K562 (cell line): ENCODE data around the gene AFDN. TPM values are rescaled to one million over a fixed set of nuclear protein-coding genes. Genes with fewer than 3 reads are reported as not detected.

ENCODE experiments used
- ATAC-seq: fragments of 200-7000 bp; cut with Tn5 transposase; 3 replicates; pipeline ENCODE4 v1.9.1; 2020; ENCODE audit warnings: moderate library complexity
- BruUV-seq: library from RNA; stranded (reverse); fragments of 400-500 nt; replicated peaks from 2 replicates; lab custom pipeline; 2021; lab: Mats Ljungman, UMichigan
- CTCF ChIA-PET: fragments of 300-600 bp; formaldehyde crosslinking; extraction: SDS; loops from one replicate; lab custom pipeline; 2021; ENCODE audit warnings: low intra/inter-chr PET ratio; lab: Yijun Ruan, JAX
- POLR2A ChIA-PET: fragments of 300-600, 350-650 bp; sonication (Branson Sonifier 250); formaldehyde crosslinking; extraction: SDS; loops from one replicate; lab custom pipeline; 2021; ENCODE audit warnings: antibody characterized with exemption, inconsistent platforms; lab: Yijun Ruan, JAX
- DNase-seq, 4 experiments: peaks; one replicate each; pipeline versions ENCODE4 v3.0.0 to v3.0.0-alpha.2; 2011 to 2018; ENCODE audit warnings: low spot score in 3 of 4, mixed read lengths in 3 of 4; ENCODE audit errors: extremely low read depth in 1 of 4
- FAIRE-seq: peaks from 2 replicates; lab custom pipeline; 2011; peaks lifted over from hg19 to GRCh38; lab: Jason Lieb, UNC
- H2AFZ ChIP-seq: 2 replicates; pipeline ENCODE4 v1.6.0; 2011; ENCODE audit warnings: low read depth, low read length, control low read depth, inconsistent platforms
- H3K27ac ChIP-seq: fragments of 200-600 bp; 3 replicates; pipeline ENCODE4 v1.8.0; 2011; ENCODE audit warnings: low read depth, mild to moderate bottlenecking, control low read depth, inconsistent platforms, low read length, moderate library complexity, mixed read lengths; ENCODE audit errors: extremely low read depth
- H3K27me3 ChIP-seq, 2 experiments: fragments of 300-600 bp in 1 of 2; 2 replicates in 1 of 2; 3 replicates in 1 of 2; pipeline versions ENCODE4 v1.6.0 to v1.8.0; 2011; ENCODE audit warnings: inconsistent platforms in 2 of 2, low read length in 2 of 2, mild to moderate bottlenecking in 1 of 2, mixed read lengths in 1 of 2, moderate library complexity in 1 of 2; ENCODE audit not compliant: control insufficient read depth in 2 of 2, insufficient read depth in 2 of 2
- H3K36me3 ChIP-seq: fragments of 300-600 bp; 3 replicates; pipeline ENCODE4 v1.8.0; 2011; ENCODE audit warnings: mild to moderate bottlenecking, low read length, inconsistent platforms; ENCODE audit not compliant: control insufficient read depth, insufficient read depth
- H3K4me1 ChIP-seq, 2 experiments: fragments of 200-600 bp in 1 of 2; replicated peaks in 1 of 2; 2 replicates in 1 of 2; 3 replicates in 1 of 2; pipeline versions ENCODE4 v1.5.1 to v1.8.0; 2011; ENCODE audit warnings: inconsistent platforms in 2 of 2, low read length in 2 of 2, mild to moderate bottlenecking in 1 of 2, mixed read lengths in 1 of 2, moderate library complexity in 1 of 2; ENCODE audit not compliant: control insufficient read depth in 2 of 2, insufficient read depth in 2 of 2
- H3K4me2 ChIP-seq: 2 replicates; pipeline ENCODE4 v1.6.1; 2011; ENCODE audit warnings: low read length, control low read depth, inconsistent platforms, mixed read lengths; ENCODE audit not compliant: insufficient read depth
- H3K4me3 ChIP-seq: fragments of 200-600 bp; sonication (generic), shearing (Covaris generic); 2 replicates; pipeline ENCODE4 v1.5.1; 2016; ENCODE audit warnings: control low read depth, inconsistent platforms
- H3K79me2 ChIP-seq: fragments of 200-600 bp; 3 replicates; pipeline ENCODE4 v1.8.0; 2011; ENCODE audit warnings: low read length, inconsistent platforms; ENCODE audit not compliant: control insufficient read depth, insufficient read depth
- H3K9ac ChIP-seq, 2 experiments: 2 replicates each; pipeline versions ENCODE4 v1.6.0 to v1.6.1; 2011; ENCODE audit warnings: low read depth in 2 of 2, low read length in 2 of 2, control low read depth in 1 of 2, inconsistent platforms in 1 of 2, mild to moderate bottlenecking in 1 of 2, mixed read lengths in 1 of 2; ENCODE audit not compliant: insufficient read depth in 1 of 2
- H3K9me1 ChIP-seq: one replicate; pipeline ENCODE4 v1.6.0; 2011; ENCODE audit warnings: inconsistent platforms, mild to moderate bottlenecking, low read length, moderate library complexity; ENCODE audit not compliant: control insufficient read depth, insufficient read depth
- H3K9me3 ChIP-seq: replicated peaks from 2 replicates; pipeline ENCODE4 v1.5.1; 2011; ENCODE audit warnings: low read depth, low read length, inconsistent platforms; ENCODE audit not compliant: control insufficient read depth, insufficient read depth
- H4K20me1 ChIP-seq: replicated peaks from 2 replicates; pipeline ENCODE4 v1.6.1; 2011; ENCODE audit warnings: low read length, inconsistent platforms, mixed read lengths; ENCODE audit not compliant: control insufficient read depth, insufficient read depth
- ATF3 ChIP-seq, 2 experiments: fragments of 450-650 bp in 1 of 2; sonication (generic) in 1 of 2; formaldehyde crosslinking in 1 of 2; IDR thresholded peaks in 1 of 2; conservative IDR thresholded peaks in 1 of 2; 2 replicates each; pipeline versions ENCODE4 v1.6.1 to v1.8.1; 2016 to 2023; ENCODE audit warnings: mild to moderate bottlenecking in 2 of 2, moderate library complexity in 2 of 2, inconsistent platforms in 1 of 2, missing genetic modification reagents in 1 of 2
- GATAD2B ChIP-seq: fragments of 450-650 bp; IDR thresholded peaks from 2 replicates; pipeline ENCODE4 v1.6.1; 2017; ENCODE audit warnings: mild to moderate bottlenecking, borderline replicate concordance
- HMGN3 ChIP-seq: IDR thresholded peaks from 2 replicates; pipeline ENCODE4 v1.6.1; 2011; ENCODE audit warnings: borderline replicate concordance, low read depth, mild to moderate bottlenecking, mixed read lengths, low read length; ENCODE audit not compliant: insufficient read length; ENCODE audit errors: extremely low read depth
- NCOA2 ChIP-seq, 2 experiments: fragments of 450-650 bp; IDR thresholded peaks; 2 replicates each; pipeline ENCODE4 v1.6.1; 2018; ENCODE audit warnings: mild to moderate bottlenecking in 2 of 2, moderate library complexity in 1 of 2; ENCODE audit not compliant: partially characterized antibody in 2 of 2
- POLR2H ChIP-seq: IDR thresholded peaks from 2 replicates; pipeline ENCODE4 v1.6.1; 2016; ENCODE audit warnings: missing genetic modification characterization, low read depth, mild to moderate bottlenecking, control low read depth, missing compliant biosample characterization, moderate library complexity
- PURB ChIP-seq: sonication (generic); formaldehyde crosslinking; IDR thresholded peaks from 2 replicates; pipeline ENCODE4 v1.9.0; 2021; ENCODE audit warnings: low read depth, mild to moderate bottlenecking, missing genetic modification reagents
- RBM17 ChIP-seq: fragments of 200-400 bp; formaldehyde crosslinking; IDR thresholded peaks from 2 replicates; pipeline ENCODE4 v1.6.1; 2017; ENCODE audit warnings: low read depth, mild to moderate bottlenecking, low read length, borderline replicate concordance
- SMAD4 ChIP-seq: fragments of 250-450 bp; sonication (Bioruptor Pico); conservative IDR thresholded peaks from 2 replicates; pipeline ENCODE4 v1.8.0; 2021; ENCODE audit warnings: inconsistent platforms, mild to moderate bottlenecking, moderate library complexity
- SP2 ChIP-seq: IDR thresholded peaks from 2 replicates; pipeline ENCODE4 v1.6.1; 2011; ENCODE audit warnings: mild to moderate bottlenecking, low read depth, low read length, moderate library complexity; ENCODE audit not compliant: poor library complexity, severe bottlenecking; ENCODE audit errors: extremely low read depth
- XRCC4 ChIP-seq: IDR thresholded peaks from one replicate; pipeline ENCODE4 v1.6.1; 2011; ENCODE audit not compliant: insufficient read depth, insufficient read length; ENCODE audit errors: extremely low read depth
- XRCC5 ChIP-seq: fragments of 200-400 bp; formaldehyde crosslinking; IDR thresholded peaks from 2 replicates; pipeline ENCODE4 v1.6.1; 2017; ENCODE audit warnings: low read depth, mild to moderate bottlenecking, low read length
- ZBTB12 ChIP-seq: fragments of 250-450 bp; sonication (Bioruptor Pico); IDR thresholded peaks from 2 replicates; pipeline ENCODE4 v1.4.0; 2020
- ZFP30 ChIP-seq: fragments of 250-450 bp; sonication (Bioruptor Pico); IDR thresholded peaks from 2 replicates; pipeline ENCODE4 v1.8.0; 2022; ENCODE audit warnings: moderate library complexity, mild to moderate bottlenecking, inconsistent platforms, borderline replicate concordance
- ZHX1 ChIP-seq: fragments of 150-350 bp; conservative IDR thresholded peaks from 2 replicates; pipeline ENCODE4 v1.6.1; 2014; ENCODE audit warnings: low read length
- ZNF217 ChIP-seq: sonication (generic); formaldehyde crosslinking; IDR thresholded peaks from 2 replicates; pipeline ENCODE4 v1.8.0; 2022; ENCODE audit warnings: mild to moderate bottlenecking, missing genetic modification reagents
- ZNF75A ChIP-seq: fragments of 450-650 bp; formaldehyde crosslinking; IDR thresholded peaks from 2 replicates; pipeline ENCODE4 v1.4.0; 2020; ENCODE audit warnings: mild to moderate bottlenecking
- WGBS: fragments of 100-300 bp; shearing (Covaris generic); methylation state at CpG from one replicate; pipeline ENCODE4 v1.1.6; 2016; ENCODE audit warnings: low coverage, mixed read lengths; ENCODE audit not compliant: insufficient coverage; ENCODE audit errors: missing lambda C conversion rate; 5-methylcytosine and 5-hydroxymethylcytosine counted together
- in situ Hi-C: fragments of 300-500 bp; cut with MboI; formaldehyde crosslinking; loops from 4 replicates; pipeline ENCODE4 v1.15.0; 2018; ENCODE audit warnings: inconsistent platforms, mixed read lengths
- intact Hi-C: fragments of 100-400 bp; cut with micrococcal nuclease; formaldehyde crosslinking; loops from 2 replicates; pipeline ENCODE4 v1.14.2; 2022
- polyA plus RNA-seq, 8 experiments: library from polyadenylated mRNA; depleted of rRNA in 4 of 8; stranded (reverse) in 5 of 8; unstranded in 3 of 8; fragments of >200 nt; fragmentation: Nextera tagmentation in 2 of 8; fragmentation: Illumina TruSeq in 1 of 8; extraction: Ambion mirVana in 2 of 8; extraction: Trizol in 1 of 8; gene quantifications; 2 replicates each; pipeline versions ENCODE4 v1.2.1 to v1.2.3, GENCODE V29; 2011 to 2014; ENCODE audit warnings: inconsistent platforms in 1 of 8, missing spikeins in 1 of 8
- total RNA-seq, 7 experiments: library from RNA; depleted of rRNA in 6 of 7; stranded (reverse); fragments of >200 nt in 6 of 7; fragmentation: Illumina TruSeq in 2 of 7; extraction: Trizol in 2 of 7; gene quantifications; 2 replicates each; pipeline versions ENCODE4 v1.2.1 to v1.2.3, GENCODE V29; 2011 to 2021; ENCODE audit warnings: low replicate concordance in 1 of 7

AFDN gene
- total and polyA plus RNA-seq, 9 of the 15 experiments (the other 6 are each of a cell fraction or from before 2014, with no cell fraction given), result 7.2 to 129 (median 105) TPM

- no peak for TF ChIP-seq ZHX1
- TF ChIP-seq HMGN3, result no peak
Observed at GRCh38 chr6:167879612-167880011, 52.9 kb downstream of the AFDN start (continued).

GRCh38 chr6:167881327-167881726 lies 54.6 kb downstream of the AFDN start:
- ATAC-seq, result no peak
- Histone ChIP-seq H3K27ac (no peak overlapping the region), H3K4me2 (no peak overlapping the region), H3K27me3 (no peaks in the 10 kb centered on the region), H4K20me1 (no peaks in the 10 kb centered on the region), H3K9me1 (no peaks in the 10 kb centered on the region), H3K36me3 (peaks cover 74% of the 10 kb centered on the region), H3K4me3 (no peak overlapping the region), H2AFZ (no peak overlapping the region), H3K79me2 (no peaks in the 10 kb centered on the region), H3K4me1 (no peaks in the 10 kb centered on the region), H3K9me3 (no peaks in the 10 kb centered on the region), H3K9ac (no peak overlapping the region)
- TF ChIP-seq XRCC4 (no peak), GATAD2B (no peak), ZBTB12 (CRISPR knock-in tag) (no peak), XRCC5 (no peak), SMAD4 (CRISPR knock-in tag) (no peak), ZNF75A (no peak), ZNF217 (CRISPR knock-in tag) (no peak), ZFP30 (CRISPR knock-in tag) (no peak), SP2 (no peak), ATF3 (IDR thresholded peaks at IDR 0.05) (no peak), ATF3 (CRISPR knock-in tag; conservative IDR thresholded peaks at IDR 0.05) (no peak), NCOA2 (IDR thresholded peaks at IDR 0.05; ENCODE audit: partially characterized antibody in 2 of 2) (no peak), PURB (CRISPR knock-in tag) (no peak), RBM17 (no peak), POLR2H (tag) (no peak)
- no peak for FAIRE-seq
- WGBS, result 85% methylated on average over 2 of the region's 2 CpGs
- intact Hi-C loops, result no loop called here
- BruUV-seq, result no TSS peak
- DNase-seq, result no peak
- ChIA-PET CTCF (no interaction called here), POLR2A (interaction anchor here (1.0 to 1.6 kb wide), 2 partner anchors 12 to 26 kb away, joined by 3 read pairs; no protein-coding TSS in a partner anchor)
- in situ Hi-C loops, result no loop called here
